Pancreas (tissue), 10 donors: ENCODE data around the gene EFHC1. TPM values are rescaled to one million over a fixed set of nuclear protein-coding genes. Genes with fewer than 3 reads are reported as not detected.

Experiments
- ATAC-seq, 4 donors: fragments of 200-7000 bp; cut with Tn5 transposase; one replicate each; pipeline versions ENCODE4 v1.8.0 to v1.9.1; 2020; ENCODE audit warnings: mild to moderate bottlenecking in 4 of 4, moderate library complexity in 4 of 4
- DNase-seq, 6 donors: peaks; one replicate each; pipeline ENCODE4 v3.0.0-alpha.2; 2020
- FAIRE-seq: peaks from 2 replicates; lab custom pipeline; 2012; peaks lifted over from hg19 to GRCh38; lab: Jason Lieb, UNC
- H3K27ac ChIP-seq, 4 donors: fragments of 200-600 bp; sonication (generic); 1 replicate in 3 of 4; 2 replicates in 1 of 4; pipeline versions ENCODE4 v1.5.0 to v1.8.0; 2020
- H3K27me3 ChIP-seq, 4 donors: fragments of 200-600 bp; one replicate each; pipeline ENCODE4 v1.8.0; 2021
- H3K36me3 ChIP-seq, 3 donors: fragments of 200-600 bp; sonication (generic) in 1 of 3; one replicate each; pipeline versions ENCODE4 v1.5.0 to v1.8.0; 2020 to 2021
- H3K4me1 ChIP-seq, 3 donors: fragments of 200-600 bp; one replicate each; pipeline ENCODE4 v1.8.0; 2021
- H3K4me3 ChIP-seq, 4 donors: fragments of 200-600 bp; sonication (generic) in 2 of 4; one replicate each; pipeline versions ENCODE4 v1.5.0 to v1.8.0; 2020 to 2021
- H3K9me3 ChIP-seq, 4 donors: fragments of 200-600 bp; one replicate each; pipeline ENCODE4 v1.8.0; 2021
- WGBS, 2 donors: extraction: QIAGEN DNeasy Blood & Tissue Kit; methylation state at CpG; one replicate each; pipeline ENCODE4 v1.1.7; 2013; 5-methylcytosine and 5-hydroxymethylcytosine counted together
- intact Hi-C, 3 donors: fragments of 100-400 bp; cut with DNase I; formaldehyde crosslinking; loops; one replicate each; pipeline versions ENCODE4 v1.11.1 to v1.14.2; 2022
- polyA plus RNA-seq, 2 donors: library from polyadenylated mRNA; stranded (reverse); fragments of 200-250 nt; gene quantifications; one replicate each; pipeline ENCODE4 v1.2.3, GENCODE V29; 2013
- total RNA-seq, 6 donors: library from RNA; stranded (reverse); fragmentation: NEBNext Ultra II Directional in 4 of 6; extraction: Animal tissue kit (Norgen Biotek cat#: 25700) in 4 of 6; gene quantifications; one replicate each; pipeline versions ENCODE4 v1.2.1 to v1.2.4, GENCODE V29; 2021 to 2023
- TF ChIP-seq, protein P1 (sequence below), 4 donors: fragments of 200-600 bp; sonication (generic) in 3 of 4; IDR thresholded peaks; one replicate each; pipeline versions ENCODE4 v1.5.0 to v1.8.0; 2021; ENCODE audit warnings: antibody characterized with exemption in 4 of 4
- donor health status: healthy with polysubstance abuse.
- donor health status: DM: no; HTN: no; CAD: no; lungs with moderate emphysema.
- donor health status: DM: no; HTN: no; CAD: no.
- donor health status: control.
- donor health status: control.
- donor health status: Bipolar disorder and iron deficiency.
- donor health status: DM: yes; HTN: yes; CAD: no.
- donor health status: DM: no; HTN: no; CAD: no.
- donor health status: DM: no; HTN: no; CAD: no.
- donor health status: DM: yes; HTN: yes; CAD: no.

The EFHC1 gene
- total and polyA plus RNA-seq, 8 donors, result 5.5 to 39.0 (median 10.4) TPM

DNA sequence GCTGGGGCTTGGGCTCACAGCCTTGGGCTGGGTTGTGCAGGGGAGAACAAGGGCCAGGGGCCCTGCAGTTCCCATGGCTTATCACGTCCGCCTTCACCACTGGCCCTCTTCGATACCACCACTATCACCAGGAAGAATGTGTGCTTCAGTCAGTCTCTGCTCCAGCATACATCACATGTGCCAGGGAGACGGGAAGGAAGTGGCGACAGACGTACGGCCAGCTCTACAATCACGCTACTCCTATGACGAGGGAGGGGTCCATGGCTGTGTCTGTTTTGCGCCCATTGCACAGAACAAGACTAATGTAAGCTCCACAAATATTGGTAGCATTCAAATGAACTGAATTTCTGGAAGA is 84.6 kb downstream of the EFHC1 start:
- WGBS, 2 donors, result 83 to 88% methylated on average over 10 of the region's 10 CpGs
- Histone ChIP-seq H3K27me3 (no peaks in the 10 kb centered on the region), H3K9me3 (no peaks in the 10 kb centered on the region), H3K36me3 (peaks cover 0 to 6% (median 5%) of the 10 kb centered on the region in 3 donors), H3K27ac (peak overlapping the region in 3 of 4 donors; percentile 74 to 81 (median 76)), H3K4me1 (peaks cover 0 to 12% (median 0%) of the 10 kb centered on the region in 3 donors), H3K4me3 (no peak overlapping the region)
- no peak for FAIRE-seq
- DNase-seq, result no peak
- ATAC-seq, result no peak
- intact Hi-C loops, result no loop called here
- TF ChIP-seq, protein P1, sequence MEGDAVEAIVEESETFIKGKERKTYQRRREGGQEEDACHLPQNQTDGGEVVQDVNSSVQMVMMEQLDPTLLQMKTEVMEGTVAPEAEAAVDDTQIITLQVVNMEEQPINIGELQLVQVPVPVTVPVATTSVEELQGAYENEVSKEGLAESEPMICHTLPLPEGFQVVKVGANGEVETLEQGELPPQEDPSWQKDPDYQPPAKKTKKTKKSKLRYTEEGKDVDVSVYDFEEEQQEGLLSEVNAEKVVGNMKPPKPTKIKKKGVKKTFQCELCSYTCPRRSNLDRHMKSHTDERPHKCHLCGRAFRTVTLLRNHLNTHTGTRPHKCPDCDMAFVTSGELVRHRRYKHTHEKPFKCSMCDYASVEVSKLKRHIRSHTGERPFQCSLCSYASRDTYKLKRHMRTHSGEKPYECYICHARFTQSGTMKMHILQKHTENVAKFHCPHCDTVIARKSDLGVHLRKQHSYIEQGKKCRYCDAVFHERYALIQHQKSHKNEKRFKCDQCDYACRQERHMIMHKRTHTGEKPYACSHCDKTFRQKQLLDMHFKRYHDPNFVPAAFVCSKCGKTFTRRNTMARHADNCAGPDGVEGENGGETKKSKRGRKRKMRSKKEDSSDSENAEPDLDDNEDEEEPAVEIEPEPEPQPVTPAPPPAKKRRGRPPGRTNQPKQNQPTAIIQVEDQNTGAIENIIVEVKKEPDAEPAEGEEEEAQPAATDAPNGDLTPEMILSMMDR (IDR thresholded peaks at IDR 0.05), result no peak

DNA sequence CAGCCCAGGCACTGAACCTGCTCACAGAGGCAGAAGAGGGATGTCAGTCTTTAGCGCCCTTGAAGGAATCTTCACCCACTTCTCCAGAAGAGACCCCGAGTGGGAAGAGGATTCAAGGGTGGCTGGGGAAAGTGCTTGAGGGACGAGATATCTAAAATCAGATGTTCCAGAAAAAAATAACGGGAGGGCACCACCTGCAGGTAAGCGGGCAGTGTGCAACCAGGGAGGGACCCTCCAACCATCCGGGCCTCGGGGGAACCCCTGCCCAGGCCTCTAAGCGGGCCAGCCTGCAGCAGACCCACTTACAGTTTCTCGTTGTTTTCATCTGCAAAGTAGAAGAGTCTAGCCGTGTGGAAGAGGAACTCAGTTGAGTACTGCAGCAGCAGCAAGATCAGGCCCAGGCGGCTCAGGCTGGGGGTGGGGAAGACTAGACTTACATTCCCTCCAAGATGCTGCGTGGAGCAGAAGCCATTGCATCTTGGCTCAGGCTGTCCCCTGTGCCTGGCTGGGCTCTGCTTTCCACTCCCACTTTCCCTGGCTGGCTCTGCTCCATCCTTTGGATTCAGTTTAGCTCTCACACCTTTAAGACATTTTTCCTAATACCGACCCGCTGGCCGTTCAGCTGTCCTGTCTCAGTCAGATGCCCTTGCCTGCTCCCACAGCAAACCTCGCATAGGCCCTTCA is 85.7 kb downstream of the EFHC1 start:
- Histone ChIP-seq H3K27me3 (no peaks in the 10 kb centered on the region), H3K27ac (no peak overlapping the region), H3K4me1 (peaks cover 0 to 12% (median 0%) of the 10 kb centered on the region in 3 donors), H3K4me3 (no peak overlapping the region), H3K36me3 (peaks cover 0 to 6% (median 5%) of the 10 kb centered on the region in 3 donors), H3K9me3 (no peaks in the 10 kb centered on the region)
- TF ChIP-seq, protein P1 (IDR thresholded peaks at IDR 0.05), result no peak
- no peak for FAIRE-seq
- no peak for ATAC-seq
- 87 to 91% methylated on average over 16 of the region's 16 CpGs for WGBS, 2 donors
- intact Hi-C loops, result no loop called here
- no peak for DNase-seq

DNA sequence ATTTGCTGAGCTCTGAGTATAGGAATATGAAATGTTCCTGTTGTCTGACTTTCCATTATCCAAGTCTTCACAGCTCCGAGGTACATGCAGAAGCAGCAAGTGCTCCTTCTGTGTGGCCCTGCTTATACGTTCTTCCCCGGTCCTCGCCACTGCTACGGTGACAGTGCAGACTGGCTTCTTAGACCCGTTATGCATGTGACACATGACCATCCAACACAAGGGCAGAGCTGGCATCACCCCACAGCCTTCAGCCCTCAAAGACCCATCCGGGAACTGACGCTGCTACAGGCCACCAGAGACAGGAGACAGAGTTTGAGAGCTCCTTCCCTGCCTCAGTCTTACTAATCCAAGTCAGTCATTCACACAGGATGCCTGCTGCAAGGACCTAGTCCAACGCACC is 86.3 kb downstream of the EFHC1 start:
- H3K36me3 ChIP-seq, result peaks cover 0 to 6% (median 5%) of the 10 kb centered on the region in 3 donors
- no peak for DNase-seq
- no peak overlapping the region for H3K27ac ChIP-seq
- H3K27me3 ChIP-seq, result no peaks in the 10 kb centered on the region
- no peak overlapping the region for H3K4me3 ChIP-seq
- no peak for ATAC-seq
- H3K4me1 ChIP-seq, result peaks cover 0 to 12% (median 0%) of the 10 kb centered on the region in 3 donors
- 80 to 92% methylated on average over 9 of the region's 9 CpGs for WGBS, 2 donors
- no peaks in the 10 kb centered on the region for H3K9me3 ChIP-seq
- TF ChIP-seq, protein P1 (IDR thresholded peaks at IDR 0.05), result no peak
- no peak for FAIRE-seq
- intact Hi-C loops, result no loop called here

DNA sequence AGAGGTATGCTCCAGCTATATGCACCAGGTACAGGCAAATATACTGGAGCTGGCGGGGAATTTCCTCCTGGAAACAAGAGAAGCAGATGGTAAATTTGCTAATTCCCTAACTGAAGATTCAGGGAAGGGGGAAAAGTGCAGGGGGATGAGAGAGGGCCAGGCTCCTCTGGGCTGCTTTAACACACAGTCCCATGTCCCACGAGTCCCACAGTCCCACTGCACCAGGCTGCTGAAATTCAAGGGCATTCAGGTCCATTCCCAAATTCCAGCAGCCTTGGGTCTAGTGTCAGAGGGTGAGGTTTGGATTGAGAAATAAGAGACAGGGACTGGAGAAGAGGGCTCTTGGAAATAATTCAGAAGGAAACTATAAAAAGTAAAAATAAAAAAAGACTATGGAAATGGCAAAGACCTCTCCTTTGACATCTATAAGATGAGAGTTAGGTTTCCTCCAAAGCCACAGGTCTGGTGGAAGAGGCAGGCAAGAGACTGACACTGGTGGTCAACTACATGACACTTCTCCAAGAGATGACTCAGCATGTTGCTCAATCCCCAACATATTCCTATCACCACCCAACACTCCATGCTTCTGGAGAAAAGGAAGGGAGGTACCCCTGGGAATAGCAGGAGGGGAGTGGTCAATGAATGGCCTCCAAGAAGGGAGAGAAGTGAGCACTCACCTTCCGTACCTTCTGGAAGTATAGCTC is 87.6 kb downstream of the EFHC1 start:
- FAIRE-seq, result no peak
- intact Hi-C loops, result no loop called here
- WGBS, 2 donors, result 89 to 97% methylated on average over 3 of the region's 3 CpGs

More for the DNA sequence above, 87.6 kb downstream of the EFHC1 start:
- no peak for DNase-seq
- Histone ChIP-seq H3K36me3 (peaks cover 0 to 6% (median 5%) of the 10 kb centered on the region in 3 donors), H3K27me3 (no peaks in the 10 kb centered on the region), H3K9me3 (no peaks in the 10 kb centered on the region), H3K4me3 (no peak overlapping the region), H3K4me1 (peaks cover 0 to 12% (median 0%) of the 10 kb centered on the region in 3 donors), H3K27ac (no peak overlapping the region)
- no peak for ATAC-seq
- TF ChIP-seq, protein P1 (IDR thresholded peaks at IDR 0.05), result no peak
